Effector memory CD4-positive, alpha-beta T cell (primary cell): ENCODE measurements around the gene HBP1.

ENCODE experiments used
- DNase-seq, 3 donors: peaks; one replicate each; pipeline ENCODE4 v3.0.0-alpha.2; 2020
- H3K27ac ChIP-seq: 2 replicates; pipeline ENCODE4 v1.7.0; 2013; ENCODE audit warnings: mild to moderate bottlenecking, low read length, moderate library complexity; ENCODE audit not compliant: insufficient read depth, poor library complexity, severe bottlenecking
- H3K27me3 ChIP-seq: replicated peaks from 2 replicates; pipeline ENCODE4 v1.7.0; 2013; ENCODE audit warnings: mild to moderate bottlenecking, low read length; ENCODE audit not compliant: insufficient read depth, control insufficient read depth, poor library complexity, severe bottlenecking
- H3K36me3 ChIP-seq: 2 replicates; pipeline ENCODE4 v1.7.0; 2013; ENCODE audit warnings: mild to moderate bottlenecking, low read length, moderate library complexity; ENCODE audit not compliant: control insufficient read depth, insufficient read depth
- H3K4me1 ChIP-seq: 2 replicates; pipeline ENCODE4 v1.7.0; 2013; ENCODE audit warnings: low read length, mild to moderate bottlenecking; ENCODE audit not compliant: control insufficient read depth, insufficient read depth, poor library complexity, severe bottlenecking
- H3K4me3 ChIP-seq: 2 replicates; pipeline ENCODE4 v1.7.0; 2013; ENCODE audit warnings: low read length, low read depth, mild to moderate bottlenecking; ENCODE audit not compliant: insufficient read depth, poor library complexity, severe bottlenecking
- H3K9me3 ChIP-seq: 2 replicates; pipeline ENCODE4 v1.7.0; 2013; ENCODE audit warnings: mild to moderate bottlenecking, low read length, moderate library complexity; ENCODE audit not compliant: control insufficient read depth

HBP1 gene

GRCh38 chr7:107206136-107206535 is 37.3 kb downstream of the HBP1 start:
- peaks cover 84% of the 10 kb centered on the region for H3K36me3 ChIP-seq
- H3K27ac ChIP-seq: no peak overlapping the region
- DNase-seq: no peak
- H3K9me3 ChIP-seq: no peaks in the 10 kb centered on the region
- H3K4me1 ChIP-seq: no peaks in the 10 kb centered on the region
- no peaks in the 10 kb centered on the region for H3K27me3 ChIP-seq
- no peak overlapping the region for H3K4me3 ChIP-seq

- no peak overlapping the region for H3K27ac ChIP-seq
- H3K36me3 ChIP-seq: peaks cover 79% of the 10 kb centered on the region
- no peaks in the 10 kb centered on the region for H3K9me3 ChIP-seq
- H3K27me3 ChIP-seq: no peaks in the 10 kb centered on the region
- no peaks in the 10 kb centered on the region for H3K4me1 ChIP-seq
- DNase-seq: no peak
- H3K4me3 ChIP-seq: no peak overlapping the region
These were observed 37.9 kb downstream of the HBP1 start for GRCh38 chr7:107206706-107207105.

- H3K36me3 ChIP-seq: peaks cover 71% of the 10 kb centered on the region
- no peak for DNase-seq
- H3K27me3 ChIP-seq: no peaks in the 10 kb centered on the region
These were observed 38.7 kb downstream of the HBP1 start for GRCh38 chr7:107207459-107207858.

GRCh38 chr7:107208024-107208521 is 39.3 kb downstream of the HBP1 start:
- Histone ChIP-seq H3K27me3 (no peaks in the 10 kb centered on the region), H3K4me1 (no peaks in the 10 kb centered on the region), H3K9me3 (no peaks in the 10 kb centered on the region), H3K36me3 (peaks cover 65% of the 10 kb centered on the region), H3K27ac (no peak overlapping the region), H3K4me3 (no peak overlapping the region)
- DNase-seq: no peak

More at GRCh38 chr7:107207459-107207858, 38.7 kb downstream of the HBP1 start:
- Histone ChIP-seq H3K9me3 (no peaks in the 10 kb centered on the region), H3K4me1 (no peaks in the 10 kb centered on the region), H3K27ac (no peak overlapping the region), H3K4me3 (no peak overlapping the region)

DNA sequence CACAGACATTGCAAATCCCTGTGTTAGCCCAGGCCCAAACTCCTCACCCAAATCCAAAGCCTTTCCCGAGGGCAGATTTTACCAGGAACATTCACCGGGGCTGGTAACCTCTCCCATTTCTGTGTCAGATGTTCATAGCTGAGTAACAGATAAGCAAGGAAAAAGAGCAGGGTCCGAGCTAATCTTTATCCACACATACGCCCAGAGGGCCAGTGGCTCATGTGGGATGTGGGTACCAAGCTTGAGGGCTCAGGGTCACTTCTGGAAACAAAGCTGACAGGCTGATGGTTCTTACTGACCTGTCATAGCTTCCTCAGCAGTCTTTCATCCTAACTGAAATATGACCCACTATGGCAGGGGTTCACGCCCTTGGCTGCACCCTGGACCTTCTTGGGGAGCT is 39.8 kb downstream of the HBP1 start:
- Histone ChIP-seq H3K4me3 (no peak overlapping the region), H3K27me3 (no peaks in the 10 kb centered on the region), H3K4me1 (no peaks in the 10 kb centered on the region), H3K9me3 (no peaks in the 10 kb centered on the region), H3K27ac (no peak overlapping the region), H3K36me3 (peaks cover 60% of the 10 kb centered on the region)
- no peak for DNase-seq

DNA sequence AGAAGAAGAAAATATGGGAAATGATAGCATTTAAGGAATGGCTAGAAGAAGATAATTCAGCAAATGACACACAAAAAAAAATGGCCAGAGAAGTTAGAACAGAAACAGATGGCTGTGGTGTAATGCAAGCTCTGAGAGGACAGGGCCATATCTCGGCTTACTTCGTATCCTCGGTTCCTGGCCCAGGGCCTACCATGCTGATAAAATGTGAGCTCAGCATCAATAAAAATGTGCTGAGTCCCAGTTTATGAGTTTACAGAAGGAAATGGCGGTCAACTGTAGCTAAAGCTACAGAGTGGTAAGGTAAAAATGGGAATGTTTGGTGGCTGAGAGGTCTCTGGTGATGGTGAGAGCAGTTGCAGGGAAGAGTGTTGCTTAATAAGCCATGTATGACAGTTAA is 40.8 kb downstream of the HBP1 start:
- no peaks in the 10 kb centered on the region for H3K9me3 ChIP-seq
- H3K4me3 ChIP-seq: no peak overlapping the region
- H3K36me3 ChIP-seq: peaks cover 55% of the 10 kb centered on the region
- H3K27ac ChIP-seq: no peak overlapping the region
- no peaks in the 10 kb centered on the region for H3K4me1 ChIP-seq
- no peaks in the 10 kb centered on the region for H3K27me3 ChIP-seq
- no peak for DNase-seq

DNA sequence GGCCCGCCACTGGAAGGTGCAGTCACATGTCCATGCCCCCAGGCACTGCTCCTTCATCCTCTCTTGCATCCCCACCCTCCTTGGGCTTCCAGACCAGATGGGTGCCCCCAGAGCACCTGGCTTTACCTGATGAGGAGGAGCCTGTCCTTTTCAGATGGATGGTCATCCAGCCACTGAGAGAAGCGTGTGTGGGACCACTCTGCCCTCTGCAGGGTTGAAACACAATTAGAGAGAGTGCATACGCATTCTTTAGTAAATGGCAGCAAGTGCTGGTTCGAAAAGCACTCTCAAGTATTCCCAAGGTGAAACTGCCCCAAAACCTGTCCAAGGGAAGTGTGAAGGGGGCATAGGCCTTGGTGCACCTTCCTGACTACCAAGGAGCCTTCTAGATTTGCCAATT is 41.6 kb downstream of the HBP1 start:
- no peaks in the 10 kb centered on the region for H3K9me3 ChIP-seq
- peaks cover 47% of the 10 kb centered on the region for H3K36me3 ChIP-seq
- no peak overlapping the region for H3K4me3 ChIP-seq
- no peaks in the 10 kb centered on the region for H3K4me1 ChIP-seq
- no peak overlapping the region for H3K27ac ChIP-seq
- H3K27me3 ChIP-seq: no peaks in the 10 kb centered on the region
- no peak for DNase-seq

DNA sequence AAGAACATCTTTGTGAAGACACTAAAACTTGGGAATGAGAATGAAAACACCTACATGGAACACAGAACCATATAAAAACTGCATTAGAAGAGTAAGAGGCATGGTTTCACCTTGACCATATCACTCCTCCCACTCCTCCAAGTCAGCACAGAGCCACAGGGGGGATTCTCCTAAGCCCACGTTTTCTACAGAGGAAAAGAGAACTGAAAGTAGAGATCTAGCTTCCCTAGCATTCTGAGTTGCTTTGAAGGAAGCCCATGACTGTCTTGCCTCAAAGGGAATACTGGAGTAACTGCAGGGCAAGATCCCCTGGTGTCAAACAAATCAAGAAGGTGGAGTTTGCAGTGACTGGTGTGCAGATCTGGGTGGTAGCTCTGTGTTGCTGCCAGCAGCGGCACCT is 43.9 kb downstream of the HBP1 start:
- H3K4me3 ChIP-seq: no peak overlapping the region
- no peaks in the 10 kb centered on the region for H3K27me3 ChIP-seq
- DNase-seq: no peak

GRCh38 chr7:107213193-107213788 is 44.5 kb downstream of the HBP1 start:
- Histone ChIP-seq H3K27me3 (no peaks in the 10 kb centered on the region), H3K4me3 (no peak overlapping the region), H3K9me3 (no peaks in the 10 kb centered on the region), H3K36me3 (peaks cover 24% of the 10 kb centered on the region), H3K4me1 (no peaks in the 10 kb centered on the region), H3K27ac (no peak overlapping the region)
- no peak for DNase-seq

More for the DNA sequence above, 43.9 kb downstream of the HBP1 start:
- Histone ChIP-seq H3K36me3 (peaks cover 29% of the 10 kb centered on the region), H3K27ac (no peak overlapping the region), H3K9me3 (no peaks in the 10 kb centered on the region), H3K4me1 (no peaks in the 10 kb centered on the region)

DNA sequence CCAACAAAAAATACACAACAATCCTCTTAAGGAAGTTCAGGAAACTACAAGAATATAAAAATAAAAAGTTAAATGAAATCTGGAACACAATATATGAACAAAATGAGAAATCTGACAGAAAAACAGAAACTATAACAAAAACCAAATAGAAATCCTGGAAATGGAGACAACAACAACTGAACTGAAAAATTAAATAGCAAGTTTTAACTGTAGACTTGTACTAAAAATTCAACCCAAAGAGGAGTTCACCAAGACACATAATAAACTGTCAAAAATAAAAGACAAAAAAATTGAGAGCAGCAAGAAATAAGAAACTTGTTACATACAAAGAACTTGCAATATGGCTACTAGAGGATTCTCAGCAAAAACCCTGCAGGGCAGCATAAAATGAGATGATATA is 45.1 kb downstream of the HBP1 start:
- no peak for DNase-seq
- Histone ChIP-seq H3K27ac (no peak overlapping the region), H3K9me3 (no peaks in the 10 kb centered on the region), H3K4me1 (no peaks in the 10 kb centered on the region), H3K27me3 (no peaks in the 10 kb centered on the region), H3K4me3 (no peak overlapping the region), H3K36me3 (peaks cover 19% of the 10 kb centered on the region)
